GM12874 (cell line): ENCODE results near the gene ZNF385C.

ENCODE experiments used
- TF ChIP-seq, protein P1 (sequence below): IDR thresholded peaks from 2 replicates; pipeline ENCODE4 v1.5.1; 2011; ENCODE audit warnings: low read depth, mild to moderate bottlenecking, control low read depth, low read length, moderate library complexity; ENCODE audit not compliant: insufficient read depth

The ZNF385C gene

DNA sequence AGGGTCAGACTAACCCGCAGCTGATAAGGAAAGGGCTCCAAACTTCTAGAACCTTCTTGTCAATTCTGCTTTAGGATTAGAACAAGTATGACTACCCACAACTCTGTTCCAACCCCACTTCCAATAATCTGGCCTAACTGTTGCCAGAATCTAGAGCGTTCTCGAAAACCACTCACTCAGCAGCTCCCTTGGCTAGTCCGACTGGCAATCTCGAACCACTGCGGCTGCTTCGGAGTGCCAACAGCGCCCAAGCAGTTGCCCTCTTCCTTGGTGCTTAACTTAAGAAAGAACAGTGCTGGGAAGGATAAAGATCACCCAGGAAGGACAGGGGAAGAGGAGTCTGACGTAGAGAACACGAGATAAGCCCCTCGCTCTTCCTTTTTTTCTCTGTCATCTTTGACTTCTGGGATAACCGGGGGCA, 81.9 kb downstream of the ZNF385C start:
- TF ChIP-seq, protein P1, sequence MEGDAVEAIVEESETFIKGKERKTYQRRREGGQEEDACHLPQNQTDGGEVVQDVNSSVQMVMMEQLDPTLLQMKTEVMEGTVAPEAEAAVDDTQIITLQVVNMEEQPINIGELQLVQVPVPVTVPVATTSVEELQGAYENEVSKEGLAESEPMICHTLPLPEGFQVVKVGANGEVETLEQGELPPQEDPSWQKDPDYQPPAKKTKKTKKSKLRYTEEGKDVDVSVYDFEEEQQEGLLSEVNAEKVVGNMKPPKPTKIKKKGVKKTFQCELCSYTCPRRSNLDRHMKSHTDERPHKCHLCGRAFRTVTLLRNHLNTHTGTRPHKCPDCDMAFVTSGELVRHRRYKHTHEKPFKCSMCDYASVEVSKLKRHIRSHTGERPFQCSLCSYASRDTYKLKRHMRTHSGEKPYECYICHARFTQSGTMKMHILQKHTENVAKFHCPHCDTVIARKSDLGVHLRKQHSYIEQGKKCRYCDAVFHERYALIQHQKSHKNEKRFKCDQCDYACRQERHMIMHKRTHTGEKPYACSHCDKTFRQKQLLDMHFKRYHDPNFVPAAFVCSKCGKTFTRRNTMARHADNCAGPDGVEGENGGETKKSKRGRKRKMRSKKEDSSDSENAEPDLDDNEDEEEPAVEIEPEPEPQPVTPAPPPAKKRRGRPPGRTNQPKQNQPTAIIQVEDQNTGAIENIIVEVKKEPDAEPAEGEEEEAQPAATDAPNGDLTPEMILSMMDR, result no peak

DNA sequence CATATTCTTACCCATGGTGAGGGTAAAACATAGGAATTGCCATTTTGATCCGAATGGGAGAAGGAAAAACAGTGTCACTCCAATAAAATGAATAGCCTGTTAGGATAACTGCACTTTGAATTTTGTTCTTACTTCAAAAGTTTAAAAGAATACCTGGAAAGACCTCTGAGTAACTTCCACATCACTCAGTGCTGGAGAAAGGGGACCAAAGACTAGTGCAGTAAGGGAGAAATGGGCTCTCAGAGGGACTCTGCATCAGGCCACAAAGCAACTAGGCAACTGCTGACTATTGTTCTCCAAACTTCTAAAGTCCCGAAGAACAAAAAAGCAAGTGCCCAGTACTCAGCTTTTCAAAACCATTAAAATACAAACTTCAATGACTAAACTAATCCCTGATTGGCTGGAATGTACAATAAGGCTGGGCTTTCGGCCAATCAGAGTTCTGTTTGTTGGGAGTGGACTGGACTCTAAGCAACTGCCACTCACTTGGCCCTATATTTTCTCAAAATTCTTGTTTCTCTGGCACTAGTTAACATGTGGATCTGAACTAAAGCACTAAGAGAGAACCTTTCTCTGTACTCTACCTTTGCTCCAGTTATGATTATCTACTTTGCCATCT, 87.3 kb downstream of the ZNF385C start:
- TF ChIP-seq, protein P1, result no peak

DNA sequence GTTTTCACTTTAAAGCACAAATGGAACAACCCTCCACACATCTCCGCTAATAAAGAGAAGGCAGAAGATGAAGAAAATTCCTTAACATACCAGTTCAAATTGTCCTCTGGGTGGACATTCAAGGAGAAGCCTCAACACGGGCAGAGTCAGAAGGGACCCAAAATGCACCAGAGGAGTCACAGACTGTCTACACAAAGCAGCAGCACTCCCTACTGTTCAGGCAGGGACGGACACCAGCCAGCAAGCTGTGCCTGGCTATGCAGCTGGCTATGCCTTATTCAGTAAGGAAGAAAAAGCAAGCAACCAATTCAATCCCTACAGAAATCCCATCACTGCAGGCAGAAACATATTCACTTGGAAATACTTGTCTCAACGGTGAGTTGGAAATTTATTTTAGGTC, 89.1 kb downstream of the ZNF385C start:
- TF ChIP-seq, protein P1, result 0 out of 2 replicates have a peak, but pooled peaks have one; percentile 13

DNA sequence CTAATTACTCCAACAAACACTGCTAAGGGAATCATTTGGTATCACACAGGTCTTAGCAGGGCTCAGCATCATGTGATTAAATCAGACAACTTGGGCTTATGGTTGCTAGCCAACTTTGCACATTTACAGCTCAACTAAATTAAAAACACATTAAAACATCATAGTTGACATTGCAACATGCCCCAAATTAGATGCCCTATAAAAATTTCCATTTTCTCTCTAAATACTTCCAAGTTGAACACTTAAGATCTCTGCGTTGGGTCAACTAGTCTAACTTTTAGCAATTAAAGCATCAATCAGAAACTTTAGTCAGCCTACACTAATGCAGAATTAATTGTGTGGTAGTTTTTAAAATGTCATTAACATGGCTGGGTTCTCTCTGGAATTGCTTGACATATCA, 93.1 kb downstream of the ZNF385C start:
- TF ChIP-seq, protein P1, result no peak

DNA sequence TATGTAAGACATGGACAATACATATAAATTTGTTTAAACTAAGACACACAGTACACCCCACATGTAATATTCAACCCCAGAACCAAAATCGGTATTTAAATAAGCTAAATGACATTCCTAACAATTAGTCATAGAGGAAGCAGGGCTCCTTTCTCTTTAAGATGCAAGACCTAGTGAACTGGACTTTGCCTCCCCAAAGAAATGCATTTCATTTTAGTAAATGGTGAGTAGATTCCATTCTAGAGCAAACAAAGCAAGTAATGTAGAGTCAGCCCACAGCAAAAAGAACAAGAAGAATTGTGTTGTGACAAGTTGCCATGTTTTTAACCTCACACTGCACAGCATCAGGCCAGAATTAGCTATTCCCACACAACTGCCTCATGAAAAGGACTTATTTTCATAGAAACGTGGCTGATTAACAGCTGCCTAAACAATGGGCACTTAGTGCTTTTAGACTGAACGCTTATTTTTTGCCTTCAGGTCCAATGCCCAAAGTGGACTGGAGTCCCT, 95.4 kb downstream of the ZNF385C start:
- TF ChIP-seq, protein P1, result no peak

DNA sequence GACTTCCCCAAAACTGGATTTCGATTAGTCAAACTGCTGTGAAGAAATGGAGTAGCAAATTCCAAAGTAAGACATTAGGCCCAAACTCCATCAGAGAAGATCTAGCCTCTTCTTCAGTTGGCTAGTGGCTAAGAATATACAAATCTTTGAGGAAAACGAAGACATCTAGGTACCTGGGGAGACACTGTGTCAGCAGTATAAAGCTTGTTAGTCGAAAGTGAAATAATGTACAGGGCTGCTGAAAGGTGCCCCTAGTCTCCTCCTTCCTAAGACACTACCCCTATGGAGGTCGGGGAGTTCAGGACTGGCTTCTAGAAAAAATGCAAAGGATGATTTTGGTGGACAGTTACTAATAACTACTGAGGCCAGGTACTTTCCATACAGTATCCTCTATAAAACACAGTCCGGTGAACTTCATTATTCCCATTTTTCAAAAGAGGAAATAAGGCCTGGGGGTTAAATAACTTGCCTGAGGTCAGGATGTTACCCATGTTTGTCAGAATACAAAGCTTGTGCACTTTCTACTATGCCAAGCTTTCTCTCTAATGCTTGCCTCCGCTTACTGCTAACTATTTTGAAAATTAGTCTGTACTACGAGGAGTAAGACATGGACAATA, 96.0 kb downstream of the ZNF385C start:
- TF ChIP-seq, protein P1, result no peak

DNA sequence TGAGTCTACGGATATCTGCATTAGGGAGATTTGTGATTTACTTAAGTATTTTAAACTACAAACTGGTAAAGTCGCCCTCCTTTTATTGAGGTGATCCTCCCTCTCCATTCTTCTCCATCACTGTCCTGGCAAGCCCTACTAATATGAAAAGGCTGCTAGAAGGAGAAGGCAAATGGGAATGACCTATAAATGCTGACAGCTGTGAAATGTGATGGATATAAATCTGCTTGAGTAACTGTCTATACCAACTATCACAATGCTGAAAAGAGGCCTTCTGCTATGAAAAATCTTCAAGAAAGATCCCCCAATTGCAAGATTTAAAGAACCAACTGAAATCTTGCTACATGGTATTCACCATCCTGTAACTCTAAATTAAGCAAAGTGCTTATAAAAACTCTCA, 96.5 kb downstream of the ZNF385C start:
- TF ChIP-seq, protein P1, result no peak
